NCI-H748 (cell line): ENCODE data around the gene RNASET2.

ENCODE experiments used
- DNase-seq: peaks from one replicate; lab custom pipeline; 2025; ENCODE audit not compliant: unreplicated experiment; lab: John Stamatoyannopoulos, UW

Gene RNASET2

GRCh38 chr6:166956444-166957086, at the start of gene RNASET2:
Gene RNASET2, minus strand, starts transcription at chr6:166956550. Its CDS starts 368 bp downstream, at chr6:166956182.
- DNase-seq: peak; percentile 87

GRCh38 chr6:167005350-167006159, 49.2 kb upstream of the RNASET2 start:
- no peak for DNase-seq

- DNase-seq: peak; percentile 4
Measured at GRCh38 chr6:167000759-167001158, 44.4 kb upstream of the RNASET2 start.

GRCh38 chr6:166999884-167000253, 43.5 kb upstream of the RNASET2 start:
- DNase-seq: no peak

GRCh38 chr6:166999145-166999883, 43.0 kb upstream of the RNASET2 start, which contains the start of gene CEP43:
Gene CEP43, plus strand, starts transcription at chr6:166999397. Its CDS starts 16 bp downstream, at chr6:166999413.
- peak; percentile 96 for DNase-seq

GRCh38 chr6:166998256-166999144, 42.1 kb upstream of the RNASET2 start:
- DNase-seq: peak; percentile 53

- peak; percentile 76 for DNase-seq
Measured at GRCh38 chr6:166997768-166998255, 41.5 kb upstream of the RNASET2 start.

GRCh38 chr6:166997348-166997747, 41.0 kb upstream of the RNASET2 start:
- DNase-seq: no peak

- DNase-seq: no peak
Measured at GRCh38 chr6:166996406-166996805, 40.1 kb upstream of the RNASET2 start.

- DNase-seq: peak; percentile 26
Measured at GRCh38 chr6:166989427-166990032, 33.2 kb upstream of the RNASET2 start.

- DNase-seq: no peak
Measured at GRCh38 chr6:166988674-166989201, 32.4 kb upstream of the RNASET2 start.

- DNase-seq: no peak
Measured at GRCh38 chr6:166987930-166988329, 31.6 kb upstream of the RNASET2 start.

GRCh38 chr6:166987448-166987847, 31.1 kb upstream of the RNASET2 start:
- DNase-seq: no peak

GRCh38 chr6:166980738-166981137, 24.4 kb upstream of the RNASET2 start:
- DNase-seq: no peak

GRCh38 chr6:166977621-166978525, 21.5 kb upstream of the RNASET2 start:
- no peak for DNase-seq

GRCh38 chr6:166976636-166977035, 20.3 kb upstream of the RNASET2 start:
- no peak for DNase-seq

GRCh38 chr6:166972101-166972500, 15.8 kb upstream of the RNASET2 start:
- DNase-seq: no peak

- DNase-seq: no peak
Measured at GRCh38 chr6:166971271-166971670, 14.9 kb upstream of the RNASET2 start.

GRCh38 chr6:166970776-166971175, 14.4 kb upstream of the RNASET2 start:
- no peak for DNase-seq
